Activated CD4-positive, alpha-beta T cell treated with anti-CD3 and anti-CD28 coated beads, Interleukin-2, amount 10 ng/mL, durations not matched to agents 7 days and 5 days (primary cell): ENCODE data around the gene VCL. TPM values are rescaled to one million over a fixed set of nuclear protein-coding genes. Genes with fewer than 3 reads are reported as not detected.

Experiments
- CTCF ChIA-PET: fragments of 350-600 bp; sonication (Branson Sonifier 250); formaldehyde crosslinking; loops from one replicate; lab custom pipeline; 2021; ENCODE audit warnings: antibody characterized with exemption; lab: Charles Lee
- POLR2A ChIA-PET: fragments of 350-600 bp; sonication (Branson Sonifier 250); formaldehyde crosslinking; loops from one replicate; lab custom pipeline; 2021; ENCODE audit warnings: antibody characterized with exemption; lab: Charles Lee
- DNase-seq: peaks from one replicate; pipeline ENCODE4 v3.0.0-alpha.2; 2020
- H3K27ac Mint-ChIP-seq: one replicate; pipeline ENCODE4 v1.8.0; 2021; ENCODE audit warnings: mild to moderate bottlenecking, moderate library complexity, mixed read lengths
- H3K27me3 Mint-ChIP-seq: one replicate; pipeline ENCODE4 v1.8.0; 2021; ENCODE audit warnings: mixed read lengths
- H3K36me3 Mint-ChIP-seq: one replicate; pipeline ENCODE4 v1.8.0; 2021; ENCODE audit warnings: low read depth, mixed read lengths
- H3K4me1 Mint-ChIP-seq: one replicate; pipeline ENCODE4 v1.8.0; 2021; ENCODE audit warnings: mixed read lengths
- H3K4me3 Mint-ChIP-seq: one replicate; pipeline ENCODE4 v1.8.0; 2021; ENCODE audit warnings: mild to moderate bottlenecking, moderate library complexity, mixed read lengths
- H3K9me3 Mint-ChIP-seq: one replicate; pipeline ENCODE4 v1.8.0; 2021; ENCODE audit warnings: mixed read lengths
- total RNA-seq, 2 experiments: library from RNA; stranded (reverse); gene quantifications; one replicate each; pipeline ENCODE4 v1.2.3, GENCODE V29; 2021

VCL gene
- total RNA-seq, 2 experiments from 2014 or later = 75.5 to 86.4 TPM

DNA sequence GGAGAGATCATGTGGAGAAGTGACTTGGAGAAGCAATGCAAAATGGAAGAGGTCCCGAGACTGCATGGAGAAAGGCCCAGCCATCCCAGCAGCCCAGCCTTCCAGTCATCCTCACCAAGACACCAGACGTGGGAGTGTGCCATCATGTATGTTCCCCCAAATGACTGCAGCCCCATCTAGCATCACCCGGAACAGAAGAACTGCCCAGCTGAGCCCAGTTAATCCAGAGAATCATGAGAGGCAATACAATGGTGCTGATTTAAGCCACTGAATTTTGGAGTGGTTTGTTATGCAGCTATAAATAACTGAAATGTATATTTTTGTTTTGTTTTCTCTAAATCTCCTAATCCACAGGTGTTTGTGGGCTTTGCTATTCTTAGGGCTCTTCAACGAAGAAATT lies 22.5 kb upstream of the VCL start:
- peaks cover 3% of the 10 kb centered on the region for H3K9me3 Mint-ChIP-seq
- POLR2A ChIA-PET = no interaction called here

DNA sequence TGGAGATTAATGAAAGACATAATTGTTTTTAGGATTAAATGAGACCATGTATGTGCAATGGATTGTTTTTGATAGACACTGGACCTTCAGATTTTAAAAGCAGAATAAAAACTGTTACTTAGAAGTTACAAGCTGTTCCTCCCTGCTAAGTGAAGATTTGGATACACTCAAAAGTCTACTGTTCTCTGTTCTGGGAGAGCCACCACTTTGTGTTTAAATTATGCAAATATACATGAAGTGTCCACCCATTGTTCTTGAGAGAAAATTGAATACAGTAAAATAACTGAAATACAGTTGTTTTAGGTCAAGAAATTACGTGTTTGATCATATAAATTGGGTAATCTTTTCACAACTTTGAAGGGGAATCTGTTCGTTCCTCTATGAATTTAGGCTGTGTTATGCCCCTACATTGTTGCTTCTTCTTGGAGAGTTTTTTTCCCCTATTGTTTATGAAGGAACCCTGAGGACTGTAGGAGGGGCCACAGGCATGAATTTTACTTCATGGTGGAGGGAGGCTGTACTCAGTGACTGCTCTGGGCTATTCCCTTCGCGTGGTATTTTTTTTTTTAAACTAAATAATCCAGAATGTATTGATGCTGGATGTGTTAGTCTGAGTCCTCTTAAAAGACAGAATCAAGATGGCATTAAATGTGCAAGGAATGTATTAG lies 18.6 kb upstream of the VCL start:
- POLR2A ChIA-PET = no interaction called here

More for the DNA sequence above, 22.5 kb upstream of the VCL start:
- Mint-ChIP-seq H3K36me3 (peaks cover 7% of the 10 kb centered on the region), H3K4me1 (peaks cover 40% of the 10 kb centered on the region), H3K4me3 (no peak overlapping the region), H3K27me3 (peaks cover 7% of the 10 kb centered on the region), H3K27ac (no peak overlapping the region)
- DNase-seq = no peak
- CTCF ChIA-PET = interaction anchor here (1.4 to 1.6 kb wide), 2 partner anchors 17 to 111 kb away, joined by 4 to 6 read pairs; no protein-coding TSS in a partner anchor

DNA sequence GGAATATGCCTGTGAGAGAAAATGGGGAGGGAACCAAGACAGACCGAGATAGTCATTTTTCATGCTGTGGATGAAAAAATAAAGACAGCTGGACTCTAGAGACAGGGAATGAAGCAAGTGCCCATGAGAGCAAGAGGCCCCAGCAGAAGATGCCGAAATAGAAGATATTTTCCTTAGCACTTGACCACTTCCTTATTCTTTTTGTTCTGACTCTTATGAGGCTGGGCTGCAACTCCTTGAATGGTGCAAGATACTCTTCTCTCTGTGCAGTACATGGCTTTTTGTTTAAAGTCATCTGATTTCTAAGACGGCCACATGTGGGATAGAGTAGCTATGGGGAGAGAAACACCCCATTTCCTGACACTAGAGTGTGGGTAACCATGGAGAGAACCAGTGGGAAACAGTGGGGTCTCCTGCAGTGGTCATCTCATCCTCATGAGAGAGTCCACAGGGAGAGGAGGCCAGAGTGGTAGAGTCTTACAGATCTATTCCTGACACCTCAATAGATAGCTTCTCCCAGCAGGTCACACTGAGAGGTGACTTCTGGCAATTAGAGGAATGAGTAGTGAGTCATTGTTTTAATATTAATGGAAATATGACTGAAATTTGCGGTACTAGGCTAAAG lies 18.0 kb upstream of the VCL start:
- ChIA-PET CTCF (no interaction called here), POLR2A (no interaction called here)
- peaks cover 34% of the 10 kb centered on the region for H3K4me1 Mint-ChIP-seq
- H3K4me3 Mint-ChIP-seq = no peak overlapping the region
- peaks cover 30% of the 10 kb centered on the region for H3K27me3 Mint-ChIP-seq
- DNase-seq = no peak
- no peak overlapping the region for H3K27ac Mint-ChIP-seq
- H3K9me3 Mint-ChIP-seq = peaks cover 3% of the 10 kb centered on the region
- peaks cover 7% of the 10 kb centered on the region for H3K36me3 Mint-ChIP-seq

More for the DNA sequence above, 18.6 kb upstream of the VCL start:
- H3K4me1 Mint-ChIP-seq = peaks cover 40% of the 10 kb centered on the region
- H3K27me3 Mint-ChIP-seq = peaks cover 30% of the 10 kb centered on the region
- DNase-seq = no peak
- CTCF ChIA-PET = no interaction called here
- peaks cover 3% of the 10 kb centered on the region for H3K9me3 Mint-ChIP-seq
- no peak overlapping the region for H3K4me3 Mint-ChIP-seq
- H3K36me3 Mint-ChIP-seq = peaks cover 7% of the 10 kb centered on the region
- H3K27ac Mint-ChIP-seq = peak overlapping the region; percentile 42

DNA sequence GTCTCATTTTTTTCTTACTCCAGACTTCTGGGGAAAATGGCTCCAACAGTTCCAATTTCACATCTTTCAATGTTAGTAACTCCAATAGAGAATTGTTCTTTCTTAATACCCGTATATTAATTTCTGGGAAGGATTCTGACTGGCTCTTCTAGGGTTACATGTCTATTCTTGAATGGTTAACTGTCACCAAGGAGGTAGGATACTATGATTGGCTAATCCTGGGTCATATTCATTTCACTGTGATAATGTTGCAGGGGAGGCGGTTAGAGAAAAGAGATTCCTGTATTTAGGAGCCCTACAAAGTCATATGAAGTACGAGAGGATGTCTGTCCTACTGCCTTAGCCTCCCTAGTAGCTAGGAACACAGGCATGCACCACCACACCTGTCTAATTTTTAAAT lies 16.1 kb upstream of the VCL start:
- POLR2A ChIA-PET = no interaction called here

DNA sequence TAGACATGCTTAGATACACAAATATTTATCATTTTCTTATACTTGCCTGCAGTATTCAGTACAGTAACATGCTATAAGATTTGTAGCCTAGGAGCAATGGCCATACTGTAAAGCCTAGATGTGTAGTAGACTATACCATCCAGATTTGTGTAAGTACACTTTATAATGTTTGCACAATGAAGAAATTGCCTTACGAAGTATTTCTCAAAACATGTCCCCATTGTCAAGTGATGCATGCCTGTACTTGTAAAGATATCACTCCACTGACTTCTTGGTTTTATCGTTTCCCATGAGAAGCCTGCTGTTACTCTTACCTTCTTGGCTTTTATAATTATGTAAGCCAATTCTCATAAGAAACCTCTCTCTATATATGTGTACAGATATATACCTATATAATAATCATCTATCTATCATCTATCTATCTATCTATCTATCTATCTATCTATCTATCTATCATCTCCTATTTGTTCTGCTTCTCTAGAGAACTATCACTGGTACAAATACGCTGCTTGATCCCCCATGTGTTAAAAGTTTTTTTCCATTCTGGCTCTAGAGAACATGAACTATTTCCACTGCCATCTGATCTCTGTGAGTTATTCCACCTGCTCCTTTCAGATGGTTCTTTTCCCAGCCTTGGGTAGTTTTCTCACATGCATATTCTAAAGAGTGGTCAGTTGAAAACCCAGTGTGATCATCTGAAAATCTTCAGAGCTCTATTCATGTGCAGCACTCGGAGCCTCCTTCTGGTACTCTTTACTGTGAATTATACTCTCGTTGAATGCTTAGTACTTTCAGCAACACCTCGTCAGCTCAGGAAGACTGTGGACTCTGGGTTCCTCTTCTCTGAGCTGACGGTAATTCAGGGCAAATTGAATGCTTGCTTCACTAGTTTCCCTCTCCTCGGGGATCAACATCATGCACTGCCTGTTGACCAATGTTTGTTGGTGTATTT lies 14.5 kb upstream of the VCL start:
- CTCF ChIA-PET = no interaction called here
- H3K36me3 Mint-ChIP-seq = no peaks in the 10 kb centered on the region
- H3K9me3 Mint-ChIP-seq = peaks cover 2% of the 10 kb centered on the region
- DNase-seq = no peak
- POLR2A ChIA-PET = interaction anchor here (0.6 kb wide), 1 partner anchor 26 kb away, joined by 4 read pairs; no protein-coding TSS in a partner anchor
- H3K4me1 Mint-ChIP-seq = peaks cover 24% of the 10 kb centered on the region
- peaks cover 30% of the 10 kb centered on the region for H3K27me3 Mint-ChIP-seq
- H3K4me3 Mint-ChIP-seq = no peak overlapping the region
- H3K27ac Mint-ChIP-seq = no peak overlapping the region

More for the DNA sequence above, 16.1 kb upstream of the VCL start:
- no peak for DNase-seq
- CTCF ChIA-PET = interaction anchor here (0.8 to 1.2 kb wide), 2 partner anchors 9 to 17 kb away, joined by 3 read pairs; no protein-coding TSS in a partner anchor
- Mint-ChIP-seq H3K36me3 (no peaks in the 10 kb centered on the region), H3K4me1 (peaks cover 27% of the 10 kb centered on the region), H3K27me3 (peaks cover 30% of the 10 kb centered on the region), H3K9me3 (no peaks in the 10 kb centered on the region), H3K27ac (no peak overlapping the region), H3K4me3 (no peak overlapping the region)

DNA sequence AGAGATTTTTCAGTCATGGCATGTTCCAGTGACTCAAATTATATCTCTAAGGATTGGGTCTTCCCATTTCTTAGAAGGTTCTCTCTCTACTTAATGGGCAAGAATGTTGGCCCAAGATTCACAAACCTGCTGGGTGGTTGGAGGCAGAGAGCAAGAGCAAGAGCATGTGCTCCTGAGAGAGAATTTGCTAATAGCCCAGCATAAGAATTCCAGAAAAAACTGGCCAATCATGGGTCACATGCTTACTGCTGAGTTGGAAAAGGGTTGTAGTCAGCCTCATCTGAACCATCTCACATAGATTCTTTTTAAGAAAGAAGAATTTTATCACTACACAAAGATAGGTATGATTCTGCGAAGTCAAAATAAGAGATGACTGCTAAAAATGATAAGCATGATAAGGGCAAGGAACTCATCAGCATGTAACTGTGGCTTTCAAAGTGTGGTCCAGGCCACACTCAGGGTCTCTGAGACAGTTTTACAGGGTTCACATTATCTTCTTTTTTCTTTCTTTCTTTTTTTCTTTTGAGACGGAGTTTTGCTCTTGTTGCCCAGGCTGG lies 8.2 kb upstream of the VCL start:
- ChIA-PET POLR2A (no interaction called here), CTCF (no interaction called here)
- H3K36me3 Mint-ChIP-seq = peaks cover 16% of the 10 kb centered on the region
- H3K4me1 Mint-ChIP-seq = peaks cover 43% of the 10 kb centered on the region
- no peak for DNase-seq
- peaks cover 6% of the 10 kb centered on the region for H3K9me3 Mint-ChIP-seq
- H3K4me3 Mint-ChIP-seq = no peak overlapping the region
- H3K27ac Mint-ChIP-seq = no peak overlapping the region
- H3K27me3 Mint-ChIP-seq = no peaks in the 10 kb centered on the region

DNA sequence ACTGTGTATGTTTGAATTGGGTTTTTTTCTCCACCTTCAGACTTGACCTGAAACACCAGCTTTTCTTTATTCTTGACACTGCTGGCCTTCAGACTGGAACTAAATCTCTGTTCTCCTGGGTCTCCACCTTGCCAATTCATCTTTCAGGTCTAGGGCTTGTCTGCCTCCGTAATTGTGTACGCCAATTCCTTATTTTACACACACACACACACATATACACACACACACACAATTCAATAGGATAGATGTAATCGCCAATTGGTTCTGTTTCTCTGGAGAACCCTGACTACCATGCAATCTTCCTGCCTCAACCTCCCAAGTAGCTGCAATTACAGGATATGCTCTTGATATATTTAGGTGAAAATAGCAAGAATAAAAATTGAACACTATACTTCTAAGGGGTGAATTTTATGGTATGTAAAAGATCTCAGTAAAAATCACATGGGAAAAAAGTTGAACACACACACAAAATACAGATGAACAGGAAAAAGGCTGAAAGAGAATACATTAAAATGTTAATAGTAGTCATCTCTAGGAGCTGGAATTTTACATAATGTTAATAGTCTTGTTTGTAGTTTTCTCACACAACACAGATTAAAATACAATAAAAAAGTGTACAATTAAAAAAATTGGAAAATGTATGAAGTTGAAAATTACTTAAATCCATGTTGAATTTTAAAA lies 6.6 kb upstream of the VCL start:
- peaks cover 16% of the 10 kb centered on the region for H3K36me3 Mint-ChIP-seq
- peak overlapping the region; percentile 8 for H3K4me3 Mint-ChIP-seq
- DNase-seq = no peak
- H3K27ac Mint-ChIP-seq = peak overlapping the region; percentile 83
- H3K4me1 Mint-ChIP-seq = peaks cover 54% of the 10 kb centered on the region
- ChIA-PET CTCF (interaction anchor here (0.9 to 1.3 kb wide), 4 partner anchors 9 to 140 kb away, joined by 3 read pairs; no protein-coding TSS in a partner anchor), POLR2A (no interaction called here)
- peaks cover 6% of the 10 kb centered on the region for H3K9me3 Mint-ChIP-seq
- H3K27me3 Mint-ChIP-seq = no peaks in the 10 kb centered on the region

GRCh38 chr10:73991884-73992245 lies 6.1 kb upstream of the VCL start:
- H3K4me3 Mint-ChIP-seq = peak overlapping the region; percentile 8
- no peaks in the 10 kb centered on the region for H3K27me3 Mint-ChIP-seq
- POLR2A ChIA-PET = no interaction called here
- peaks cover 16% of the 10 kb centered on the region for H3K36me3 Mint-ChIP-seq
- DNase-seq = peak; percentile 94
- peak overlapping the region; percentile 83 for H3K27ac Mint-ChIP-seq
- peaks cover 6% of the 10 kb centered on the region for H3K9me3 Mint-ChIP-seq
- CTCF ChIA-PET = interaction anchor here (0.9 to 2.0 kb wide), 6 partner anchors 8 to 141 kb away, joined by 3 to 12 read pairs (median 3); no protein-coding TSS in a partner anchor
- peaks cover 53% of the 10 kb centered on the region for H3K4me1 Mint-ChIP-seq

- Mint-ChIP-seq H3K27ac (peak overlapping the region; percentile 83), H3K9me3 (peaks cover 4% of the 10 kb centered on the region), H3K4me3 (no peak overlapping the region), H3K27me3 (no peaks in the 10 kb centered on the region), H3K36me3 (peaks cover 17% of the 10 kb centered on the region), H3K4me1 (peaks cover 57% of the 10 kb centered on the region)
- no peak for DNase-seq
- ChIA-PET CTCF (interaction anchor here (0.6 to 2.1 kb wide), 7 partner anchors 35 to 211 kb away, joined by 3 to 12 read pairs (median 4); no protein-coding TSS in a partner anchor), POLR2A (no interaction called here)
Measured at GRCh38 chr10:73992899-73993788, 4.8 kb upstream of the VCL start.

GRCh38 chr10:73995035-73995358 lies 2.9 kb upstream of the VCL start:
- Mint-ChIP-seq H3K4me3 (no peak overlapping the region), H3K36me3 (peaks cover 16% of the 10 kb centered on the region), H3K27me3 (no peaks in the 10 kb centered on the region), H3K27ac (no peak overlapping the region), H3K9me3 (peaks cover 4% of the 10 kb centered on the region), H3K4me1 (peaks cover 63% of the 10 kb centered on the region)
- ChIA-PET POLR2A (no interaction called here), CTCF (interaction anchor here (0.6 to 2.1 kb wide), 6 partner anchors 33 to 141 kb away, joined by 3 to 6 read pairs (median 4); no protein-coding TSS in a partner anchor)
- DNase-seq = no peak

DNA sequence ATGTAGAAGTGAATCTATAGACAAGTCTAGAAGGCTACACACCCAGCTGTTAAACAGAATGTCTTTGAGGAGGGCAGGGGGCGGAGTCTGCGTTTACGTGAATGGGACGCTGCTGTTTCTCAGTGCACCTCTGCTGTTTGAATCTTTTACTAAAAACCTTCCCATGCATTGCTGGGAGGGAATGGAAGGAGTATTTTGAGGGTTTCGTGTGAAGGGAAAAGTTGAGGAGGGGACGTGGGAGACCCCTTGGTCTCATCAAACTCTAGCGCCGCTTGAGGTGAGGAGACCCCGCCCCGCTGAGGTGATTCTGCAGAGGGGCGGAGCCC lies 492 bp upstream of the VCL start:
- peak; percentile 76 for DNase-seq

More for the DNA sequence above, 492 bp upstream of the VCL start:
- Mint-ChIP-seq H3K27ac (peak overlapping the region; percentile 98), H3K27me3 (no peaks in the 10 kb centered on the region), H3K9me3 (no peaks in the 10 kb centered on the region), H3K36me3 (peaks cover 27% of the 10 kb centered on the region), H3K4me3 (peak overlapping the region; percentile 97), H3K4me1 (peaks cover 66% of the 10 kb centered on the region)
- CTCF ChIA-PET = interaction anchor here (1.0 to 1.3 kb wide), 3 partner anchors 12 to 118 kb away, joined by 3 to 4 read pairs (median 3); no protein-coding TSS in a partner anchor
- POLR2A ChIA-PET = interaction anchor here (0.7 kb wide), 2 partner anchors 52 to 225 kb away, joined by 3 to 5 read pairs; no protein-coding TSS in a partner anchor
